Left ventricle myocardium superior (tissue), 1 donor: ENCODE results near the gene RNF167. TPM values are rescaled to one million over a fixed set of nuclear protein-coding genes. Genes with fewer than 3 reads are reported as not detected.
"Not testable (repeated sequence)": the region's sequence is repeated elsewhere in the genome, so short reads cannot be mapped to it uniquely, and the experiment has no call there.

Experiments used
- ATAC-seq: fragments of 200-7000 bp; cut with Tn5 transposase; one replicate; pipeline ENCODE4 v1.9.1; 2020; ENCODE audit warnings: mild to moderate bottlenecking, moderate library complexity
- DNase-seq: peaks from one replicate; pipeline ENCODE4 v3.0.0-alpha.2; 2020
- intact Hi-C: fragments of 100-400 bp; cut with micrococcal nuclease; formaldehyde crosslinking; loops from one replicate; pipeline ENCODE4 v1.11.0; 2022
- total RNA-seq: library from RNA; stranded (reverse); fragmentation: NEBNext Ultra II Directional; extraction: Animal tissue kit (Norgen Biotek cat#: 25700); gene quantifications from one replicate; pipeline ENCODE4 v1.2.1, GENCODE V29; 2021
- donor health status: DM: no; HTN: yes; CAD: no; lungs with severe emphysema.

Gene RNF167
- total RNA-seq, 1 donor from 2014 or later, result 104 TPM

- no peak for ATAC-seq
- DNase-seq, result peak; percentile 40
- intact Hi-C loops, result loop anchor here (10.0 kb wide), 1 partner anchor 164 kb away; no protein-coding TSS in a partner anchor
Measured at GRCh38 chr17:4900231-4901107, 39.6 kb upstream of the RNF167 start.

DNA sequence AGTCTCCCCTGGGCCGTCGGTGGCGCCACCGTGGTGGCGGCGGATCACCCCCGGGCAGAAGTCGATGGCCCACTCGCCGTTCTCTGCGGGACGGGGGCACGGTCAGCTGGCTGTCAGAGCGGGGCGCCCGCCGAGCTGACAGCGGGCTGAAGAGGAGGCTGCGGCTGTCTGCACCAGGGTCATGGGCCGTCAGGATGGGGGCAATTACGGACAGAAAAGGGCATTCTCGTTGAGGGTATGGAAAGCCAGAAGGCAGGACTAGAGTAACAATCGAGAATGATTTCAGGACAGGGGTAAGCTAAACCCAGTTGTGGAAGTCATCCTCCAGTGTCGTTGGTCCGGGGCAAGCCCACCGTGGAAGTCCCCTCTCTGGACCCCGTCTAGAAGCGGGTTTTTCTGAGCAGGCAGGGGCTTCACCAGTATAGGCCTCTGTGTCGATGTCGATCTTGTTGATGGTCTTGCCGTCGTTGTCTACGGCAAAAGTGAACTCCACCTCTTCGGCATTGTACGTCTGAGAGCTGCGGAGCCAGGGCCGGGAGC, 38.9 kb upstream of the RNF167 start:
- intact Hi-C loops, result loop anchor here (10.0 kb wide), 1 partner anchor 164 kb away; no protein-coding TSS in a partner anchor
- DNase-seq (no peak), ATAC-seq (no peak)

DNA sequence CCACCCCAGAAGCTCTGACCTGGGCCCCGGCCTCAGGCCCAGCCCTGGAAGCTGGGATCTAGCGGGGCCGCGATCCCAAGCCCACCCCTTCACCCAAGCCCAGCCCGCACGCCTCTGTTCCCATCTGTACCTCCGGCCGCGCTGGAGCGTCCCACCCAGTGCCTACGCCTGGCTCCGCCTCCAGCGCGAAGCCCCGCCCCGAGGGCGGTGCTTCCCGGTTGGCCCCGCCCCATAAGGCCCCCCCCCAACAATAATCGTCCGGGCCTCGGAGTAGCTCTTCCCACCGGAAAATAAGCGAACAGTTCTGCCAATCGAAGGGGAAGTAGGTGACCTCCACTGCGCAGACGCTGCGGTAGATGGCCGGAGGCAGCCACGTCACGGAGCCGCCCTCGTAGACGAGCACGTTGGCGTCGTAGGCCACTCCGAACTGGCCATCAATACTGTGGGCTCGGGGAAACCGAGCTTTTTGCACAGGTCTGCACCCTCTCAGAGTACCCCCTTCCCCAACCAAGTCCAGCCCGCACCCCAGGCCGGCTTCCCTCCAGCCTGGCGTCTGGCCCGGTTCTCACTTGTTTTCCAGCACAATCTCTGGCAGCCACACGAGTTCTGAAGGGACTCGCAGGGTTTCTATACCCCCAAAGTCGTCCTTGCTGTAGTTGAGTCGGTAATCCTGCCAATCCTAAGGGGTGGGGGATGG, 38.3 kb upstream of the RNF167 start:
- DNase-seq (peak; percentile 66), ATAC-seq (peak; percentile 41)
- intact Hi-C loops, result loop anchor here (10.0 kb wide), 1 partner anchor 163 kb away; no protein-coding TSS in a partner anchor

- intact Hi-C loops, result loop anchor here (10.0 kb wide), 1 partner anchor 162 kb away; no protein-coding TSS in a partner anchor
- ATAC-seq (no peak), DNase-seq (peak; percentile 14)
Measured at GRCh38 chr17:4902540-4902939, 37.5 kb upstream of the RNF167 start.

DNA sequence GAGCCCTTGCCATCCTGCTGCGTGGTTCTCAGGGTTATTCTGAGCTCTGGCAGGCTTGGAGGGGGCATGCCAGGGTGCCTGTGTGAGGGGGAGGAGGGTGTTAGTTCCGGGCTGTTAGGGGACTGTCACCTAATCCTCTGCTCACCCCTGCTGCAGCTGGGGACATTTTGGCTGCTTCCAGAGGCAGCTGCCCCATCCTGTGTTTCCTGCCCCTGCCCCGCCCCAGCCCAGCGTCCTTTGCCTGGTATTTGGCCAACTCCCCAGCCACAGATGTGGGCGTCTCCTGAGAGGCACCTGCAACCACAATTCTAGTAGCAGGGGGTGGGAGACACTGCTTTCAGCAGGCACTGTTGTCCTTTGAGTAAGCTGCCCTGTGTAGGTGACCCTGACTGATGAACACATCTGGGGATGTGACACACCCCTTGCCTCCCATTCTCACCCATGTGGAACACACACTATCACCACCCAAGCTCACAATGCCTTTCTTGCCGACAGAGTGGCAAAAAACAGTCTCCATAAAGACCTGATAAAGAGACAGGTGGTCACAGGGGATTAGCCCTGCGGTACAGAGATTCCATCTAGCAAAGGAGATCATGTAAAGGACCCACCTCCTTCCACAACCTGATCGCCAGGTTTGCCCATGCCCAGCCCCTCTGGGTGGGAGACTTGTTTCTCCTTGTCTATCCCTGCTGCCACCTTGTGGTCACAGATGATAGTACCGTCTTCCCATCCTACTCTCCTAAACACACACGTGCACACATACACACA, 36.8 kb upstream of the RNF167 start, which contains the start of gene CHRNE:
Gene CHRNE, minus strand, starts transcription at position 48 of the 768 bp plus-strand sequence. Its CDS starts 35 bp downstream, at position 13.
- intact Hi-C loops, result loop anchor here (10.0 kb wide), 1 partner anchor 162 kb away; no protein-coding TSS in a partner anchor
- ATAC-seq (peak; percentile 28), DNase-seq (peak; percentile 52)

GRCh38 chr17:4906642-4907041, 33.4 kb upstream of the RNF167 start:
- intact Hi-C loops, result loop anchor here (10.0 kb wide), 1 partner anchor 158 kb away; no protein-coding TSS in a partner anchor
- DNase-seq, ATAC-seq: not testable (repeated sequence)

DNA sequence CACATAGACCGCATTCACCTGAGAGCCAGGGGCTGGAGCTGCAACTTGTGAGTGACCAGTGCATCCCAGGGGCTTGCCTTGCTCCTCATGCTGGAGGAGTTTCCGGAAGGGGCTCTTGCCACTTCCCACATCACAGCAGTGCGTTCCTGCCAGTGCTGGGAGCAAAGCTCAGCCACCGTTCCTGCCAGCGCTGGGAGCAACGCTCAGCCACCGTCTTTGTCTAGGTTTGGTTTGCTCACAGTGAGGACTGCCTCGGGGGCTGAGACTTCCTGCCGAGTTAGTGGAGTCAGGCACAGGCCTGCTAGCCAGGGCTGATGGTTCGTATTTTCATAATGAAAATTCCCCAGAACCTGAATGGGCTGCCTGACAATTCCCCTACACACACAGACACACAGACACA, 31.8 kb upstream of the RNF167 start:
- DNase-seq, result no peak

DNA sequence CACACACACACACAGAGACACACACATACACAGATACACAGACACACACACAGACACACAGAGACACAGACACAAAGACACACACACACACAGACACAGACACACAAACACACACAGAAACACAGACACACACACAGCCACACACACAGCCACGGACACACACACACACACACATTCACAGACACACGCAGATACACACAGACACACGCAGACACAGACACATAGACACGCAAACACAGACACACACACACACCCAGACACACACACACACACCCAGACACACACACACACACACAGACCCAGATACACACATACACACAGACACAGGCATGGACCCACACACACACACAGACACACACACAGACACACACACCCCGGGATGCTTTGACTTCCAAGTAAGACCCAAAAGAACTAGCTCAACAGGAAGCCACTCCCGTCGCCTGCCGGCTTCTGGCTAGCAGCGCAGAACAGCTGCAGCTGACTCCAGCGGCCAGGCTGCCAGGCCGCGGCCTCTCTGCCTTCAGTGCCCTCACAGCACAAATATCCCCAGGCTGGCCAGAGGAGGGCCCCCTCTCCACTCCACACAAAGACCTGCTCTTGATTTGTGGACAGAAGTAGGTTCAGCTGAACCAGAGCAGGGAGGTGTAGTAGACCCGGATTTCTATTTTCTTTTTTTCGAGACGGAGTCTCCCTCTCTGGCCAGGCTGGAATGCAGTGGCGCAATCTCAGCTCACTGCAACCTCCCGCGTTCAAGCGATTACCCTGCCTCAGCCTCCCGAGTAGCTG, 31.2 kb upstream of the RNF167 start:
- ATAC-seq (peak; percentile 99), DNase-seq (peak; percentile 94)
- intact Hi-C loops, result loop anchor here (10.0 kb wide), 1 partner anchor 156 kb away; no protein-coding TSS in a partner anchor

More for the DNA sequence above, 31.8 kb upstream of the RNF167 start:
- peak; percentile 43 for ATAC-seq
- intact Hi-C loops, result loop anchor here (10.0 kb wide), 1 partner anchor 156 kb away; no protein-coding TSS in a partner anchor

DNA sequence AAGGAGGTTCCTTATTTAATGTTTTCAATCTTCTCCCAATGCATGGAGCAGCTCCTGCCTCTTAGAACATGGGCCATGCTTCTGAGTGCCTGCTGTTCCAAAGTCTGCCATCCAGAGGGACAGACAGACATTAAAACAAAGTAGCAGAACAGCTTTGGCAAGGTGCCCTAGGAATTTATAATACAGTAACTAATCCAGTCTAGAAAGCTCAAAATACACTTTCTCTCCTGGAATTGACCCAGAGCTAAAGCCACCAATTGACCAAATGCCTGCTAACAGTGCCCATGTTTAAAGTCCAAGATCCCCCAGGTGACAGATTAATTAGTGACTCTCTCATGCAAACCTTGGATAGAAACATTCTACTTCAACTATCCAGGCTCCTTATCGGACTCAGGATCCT, 26.1 kb upstream of the RNF167 start:
- DNase-seq (no peak), ATAC-seq (no peak)
- intact Hi-C loops, result no loop called here

- DNase-seq, ATAC-seq, intact Hi-C loops: not testable (repeated sequence)
Measured at GRCh38 chr17:4914551-4914950, 25.5 kb upstream of the RNF167 start.

DNA sequence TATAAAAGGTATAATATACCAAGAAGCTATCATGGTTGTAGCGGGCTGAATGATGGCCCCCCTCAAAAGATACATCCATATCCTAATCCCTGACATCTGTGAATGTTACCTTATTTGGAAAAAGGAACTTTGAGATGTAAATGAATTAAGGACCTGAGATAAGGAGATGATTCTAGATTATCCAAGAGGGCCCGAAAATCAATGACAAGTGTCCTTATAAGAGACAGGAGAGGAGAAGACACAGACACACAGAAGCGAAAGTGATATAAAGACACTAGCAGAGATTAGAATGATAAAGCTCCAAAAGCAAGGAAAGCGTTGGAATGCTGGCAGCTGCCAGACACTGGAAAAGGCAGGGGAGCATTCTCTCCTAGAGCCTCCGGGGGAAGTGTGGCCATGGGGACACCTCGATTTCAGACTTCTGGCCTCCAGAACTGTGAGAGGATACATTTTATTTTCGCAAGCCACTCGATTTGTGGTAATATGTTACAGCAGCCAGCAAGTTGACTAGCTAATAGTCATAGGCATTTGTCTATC, 20.5 kb upstream of the RNF167 start:
- ATAC-seq (no peak), DNase-seq (no peak)
- intact Hi-C loops, result no loop called here

- ATAC-seq (no peak), DNase-seq (no peak)
- intact Hi-C loops, result no loop called here
Measured at GRCh38 chr17:4920351-4921048, 19.6 kb upstream of the RNF167 start.

DNA sequence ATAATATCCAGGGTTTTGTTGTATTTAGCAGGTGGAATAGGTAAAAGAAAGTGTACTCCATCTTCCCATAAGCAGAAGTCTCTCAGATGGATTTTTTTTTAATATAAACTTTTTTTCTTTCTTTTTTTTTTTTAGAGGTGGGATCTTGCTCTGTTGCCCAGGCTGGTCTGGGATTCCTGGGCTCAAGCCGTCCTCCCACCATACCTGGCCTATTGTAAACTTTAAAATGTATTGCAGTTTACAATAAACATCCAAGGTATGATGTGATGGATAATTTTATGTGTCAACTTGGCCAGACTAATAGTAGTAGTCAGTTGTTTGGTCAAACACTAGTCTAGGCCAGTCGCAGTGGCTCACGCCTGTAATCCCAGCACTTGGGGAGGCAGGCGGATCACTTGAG, 18.7 kb upstream of the RNF167 start:
- DNase-seq (no peak), ATAC-seq (no peak)
- intact Hi-C loops, result no loop called here

DNA sequence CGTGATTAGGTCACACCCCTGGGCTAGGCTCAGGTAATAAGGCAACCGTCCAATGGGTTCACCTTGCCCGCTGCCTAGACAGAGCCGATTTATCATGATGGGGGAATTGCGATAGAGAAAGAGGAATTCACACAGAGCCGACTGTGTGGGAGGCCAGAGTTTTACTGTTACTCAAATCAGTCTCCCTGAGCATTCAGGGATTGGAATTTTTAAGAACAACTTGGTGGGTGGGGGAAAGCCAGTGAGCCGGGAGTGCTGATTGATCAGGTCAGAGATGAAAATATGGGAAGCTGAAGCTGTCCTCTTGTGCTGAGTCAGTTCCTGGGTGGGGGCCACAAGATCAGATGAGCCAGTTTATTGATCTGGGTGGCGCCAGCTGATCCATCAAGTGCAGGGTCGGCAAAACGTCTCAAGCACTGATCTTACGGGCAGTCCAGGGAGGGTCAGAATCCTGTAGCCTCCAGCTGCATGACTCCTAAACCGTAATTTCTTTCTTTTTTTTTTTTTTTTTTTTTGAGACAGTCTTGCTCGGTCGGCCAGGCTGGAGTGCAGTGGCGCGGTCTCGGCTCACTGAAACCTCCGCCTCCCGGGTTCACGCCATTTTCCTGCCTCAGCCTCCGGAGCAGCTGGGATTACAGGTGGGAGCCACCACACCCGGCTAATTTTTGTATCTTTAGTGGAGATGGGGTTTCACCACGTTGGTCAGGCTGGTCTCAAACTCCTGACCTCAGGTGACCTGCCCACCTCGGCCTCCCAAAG, 13.3 kb upstream of the RNF167 start:
- DNase-seq, intact Hi-C loops, ATAC-seq: not testable (repeated sequence)

GRCh38 chr17:4928881-4929280, 11.2 kb upstream of the RNF167 start:
- intact Hi-C loops, result no loop called here
- ATAC-seq (no peak), DNase-seq (no peak)

- ATAC-seq, result no peak
- intact Hi-C loops, result no loop called here
- no peak for DNase-seq
Measured at GRCh38 chr17:4931963-4932362, 8.1 kb upstream of the RNF167 start, which contains the start of gene GP1BA. GP1BA (plus strand) TSS chr17:4932277; CDS start chr17:4932605, 328 bp downstream.
